HG02798 (cell line): ENCODE measurements around the gene UBE2J1.

Experiments used
- ATAC-seq: cut with Tn5 transposase; IDR thresholded peaks from one replicate; pipeline ENCODE4 v1.9.1; 2021; ENCODE audit warnings: mild to moderate bottlenecking; ENCODE audit not compliant: unreplicated experiment, poor library complexity

The UBE2J1 gene

GRCh38 chr6:89323511-89323971 lies 29.0 kb downstream of the UBE2J1 start:
- no peak for ATAC-seq

DNA sequence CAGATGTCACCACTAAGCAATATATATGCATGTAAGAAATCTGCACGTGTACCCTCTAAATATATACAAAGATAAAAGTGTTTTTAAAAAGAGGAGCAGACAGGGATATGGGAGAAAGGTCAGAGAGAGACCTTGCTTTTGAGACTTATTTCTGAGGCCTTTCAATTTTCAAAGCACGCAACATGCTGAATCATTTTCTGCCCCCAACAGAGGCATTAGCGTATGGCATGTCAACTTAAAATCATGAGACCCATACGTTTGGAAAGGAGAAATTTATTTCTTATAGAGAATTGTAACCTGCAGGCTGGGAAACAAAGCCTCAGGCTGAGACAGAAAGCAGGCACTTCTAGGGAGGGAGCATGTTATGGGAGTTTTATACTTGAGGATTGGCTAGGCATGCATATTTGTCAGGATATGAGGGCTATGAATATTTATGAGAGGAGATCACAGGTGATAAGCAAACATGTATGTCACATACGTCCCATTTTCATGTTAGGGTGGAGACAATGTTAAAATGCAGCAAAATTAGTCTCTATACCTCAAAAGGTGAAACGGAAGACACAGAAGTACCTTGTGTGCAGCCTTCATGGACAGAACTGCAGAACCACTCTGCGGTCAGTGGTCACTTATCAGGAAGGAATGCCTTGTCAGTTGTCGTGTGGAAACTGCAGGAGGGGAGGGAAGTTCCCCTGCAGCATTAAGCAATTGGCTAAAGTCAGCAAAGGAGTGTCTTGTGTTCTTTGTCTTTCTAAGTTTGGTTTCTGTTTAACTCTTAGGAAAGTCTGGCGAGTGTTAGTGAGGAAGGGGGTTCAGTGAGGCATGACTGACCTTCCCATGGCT lies 31.2 kb downstream of the UBE2J1 start:
- ATAC-seq = no peak

DNA sequence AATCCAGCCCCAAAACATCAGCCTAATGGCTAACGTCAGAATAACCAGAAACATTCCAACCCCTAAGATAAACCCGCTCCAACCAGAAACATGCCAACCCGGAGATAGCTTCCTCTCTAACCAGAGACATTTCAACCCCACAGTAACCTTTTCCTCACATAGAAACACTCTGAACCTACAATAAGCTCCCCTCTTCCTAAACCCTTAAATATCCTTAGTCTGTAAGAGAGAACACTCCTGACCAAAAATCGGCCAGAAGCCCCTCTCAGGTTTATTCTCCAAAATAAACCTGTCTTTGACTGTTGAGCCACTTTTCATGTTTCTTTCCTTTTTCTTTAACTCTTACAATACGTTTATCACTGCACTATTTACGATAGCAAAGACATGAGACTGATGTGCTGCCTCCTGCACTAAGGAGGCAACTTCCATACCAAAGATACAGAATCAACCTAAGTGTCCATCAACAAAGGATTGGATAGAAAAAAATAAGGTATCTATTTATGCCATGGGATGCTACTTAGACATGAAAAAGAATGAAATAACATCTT lies 32.4 kb downstream of the UBE2J1 start:
- no peak for ATAC-seq

- ATAC-seq = no peak
Measured at GRCh38 chr6:89317067-89317466, 35.5 kb downstream of the UBE2J1 start.

- no peak for ATAC-seq
Measured at GRCh38 chr6:89315249-89315885, 37.2 kb downstream of the UBE2J1 start, which contains the start of gene GABRR2. TSS of gene GABRR2 (minus strand) at chr6:89315299. CDS start at chr6:89315165, 134 bp downstream.

- ATAC-seq = no peak
Measured at GRCh38 chr6:89314692-89315091, 37.8 kb downstream of the UBE2J1 start.

- ATAC-seq = no peak
Measured at GRCh38 chr6:89313006-89313405, 39.5 kb downstream of the UBE2J1 start.

GRCh38 chr6:89311853-89312531 lies 40.5 kb downstream of the UBE2J1 start:
- ATAC-seq = no peak

GRCh38 chr6:89311530-89311852 lies 41.0 kb downstream of the UBE2J1 start:
- ATAC-seq = no peak

DNA sequence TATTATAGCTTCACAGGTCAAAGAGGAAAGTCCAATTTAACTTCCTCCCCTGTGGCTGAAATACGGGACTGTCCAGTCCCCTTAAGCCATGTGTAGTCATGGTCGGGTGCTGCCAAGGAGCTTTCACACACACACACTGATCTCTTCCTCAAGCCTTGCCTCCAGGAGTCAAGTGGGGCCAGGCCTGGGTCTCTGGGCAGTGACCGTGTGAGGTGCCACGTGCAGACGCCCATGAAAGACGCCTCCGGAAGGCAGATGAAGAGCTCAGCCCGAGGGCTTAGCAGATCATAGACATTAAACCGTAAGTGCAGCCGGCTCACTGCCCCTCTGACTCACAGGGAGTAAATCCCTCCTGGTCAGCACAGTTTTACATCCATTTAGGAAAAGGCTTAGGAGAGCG lies 41.6 kb downstream of the UBE2J1 start:
- no peak for ATAC-seq

DNA sequence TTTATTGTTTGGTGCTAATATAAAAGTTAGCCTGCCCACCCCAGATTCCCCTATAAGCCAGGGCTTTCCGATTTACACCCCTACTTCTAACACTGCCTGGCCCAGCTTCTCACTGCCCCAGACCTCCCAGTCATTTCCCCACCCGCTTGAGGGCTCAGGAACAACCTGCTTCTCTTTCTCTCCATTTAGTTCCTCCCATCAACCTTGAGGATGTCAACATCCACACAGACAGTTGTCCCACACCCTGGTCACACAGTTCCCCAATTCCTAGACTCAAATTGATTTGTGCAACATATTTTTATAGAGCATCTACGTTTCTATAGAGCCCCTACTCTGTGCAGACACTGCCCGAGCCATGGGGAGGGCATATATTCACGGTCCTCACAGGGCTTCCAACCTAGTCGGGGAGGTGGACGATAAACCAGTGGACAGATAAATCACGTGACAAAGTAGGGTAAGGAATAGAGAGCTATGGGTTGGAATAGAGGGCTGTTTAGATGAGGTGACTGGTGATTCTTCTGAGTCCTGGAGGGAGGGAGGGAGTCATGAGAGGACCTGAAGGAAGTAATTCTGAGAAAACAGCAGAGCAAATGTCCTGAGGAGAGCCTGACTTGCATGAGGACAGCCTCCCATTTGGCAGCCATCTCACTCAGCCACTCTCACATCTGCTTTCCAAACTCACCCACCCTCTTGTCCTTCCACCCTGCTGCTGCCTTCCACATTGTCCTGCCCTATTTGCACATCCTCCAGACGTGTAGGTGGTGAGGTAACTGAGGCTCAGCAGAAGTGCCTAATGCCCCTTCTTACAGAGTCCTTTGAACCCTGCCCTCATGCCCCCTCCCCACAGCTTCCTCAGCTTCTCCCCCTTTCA lies 43.8 kb downstream of the UBE2J1 start:
- no peak for ATAC-seq

DNA sequence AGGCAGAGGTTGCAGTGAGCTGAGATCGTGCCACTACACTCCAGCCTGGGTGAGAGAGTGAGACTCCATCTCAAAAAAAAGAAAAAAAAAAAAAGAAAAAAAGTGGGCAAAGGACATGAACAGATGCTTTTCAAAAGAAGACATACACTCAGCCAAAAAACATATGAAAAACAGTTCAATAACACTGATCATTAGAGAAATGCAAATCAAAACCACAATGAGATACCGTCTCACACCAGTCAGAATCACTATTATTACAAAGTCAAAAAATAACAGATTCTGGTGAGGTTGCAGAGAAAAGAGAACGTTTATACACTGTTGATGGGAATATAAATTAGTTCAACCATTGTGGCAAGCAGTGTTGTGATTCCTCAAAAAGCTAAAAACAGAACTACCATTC lies 48.0 kb downstream of the UBE2J1 start:
- ATAC-seq = peak; percentile 65

DNA sequence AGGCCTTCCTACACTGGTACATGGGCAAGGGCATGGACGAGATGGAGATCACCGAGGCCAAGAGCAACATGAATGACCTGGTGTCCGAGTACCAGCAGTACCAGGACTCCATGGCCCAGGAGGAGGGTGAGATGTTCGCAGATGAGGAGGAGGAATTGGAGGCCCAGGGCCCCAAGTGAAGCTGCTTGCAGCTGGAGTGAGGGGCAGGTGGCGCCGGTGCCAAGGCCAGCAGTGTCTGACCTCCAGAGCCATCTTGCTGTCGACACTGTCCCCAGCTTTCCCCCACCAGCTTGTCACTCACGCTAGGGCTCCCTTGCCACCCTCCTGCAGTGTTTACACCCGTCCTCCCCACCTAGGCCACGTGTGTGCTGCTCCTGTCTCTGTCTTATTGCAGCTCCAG lies 49.6 kb downstream of the UBE2J1 start:
- ATAC-seq = no peak

DNA sequence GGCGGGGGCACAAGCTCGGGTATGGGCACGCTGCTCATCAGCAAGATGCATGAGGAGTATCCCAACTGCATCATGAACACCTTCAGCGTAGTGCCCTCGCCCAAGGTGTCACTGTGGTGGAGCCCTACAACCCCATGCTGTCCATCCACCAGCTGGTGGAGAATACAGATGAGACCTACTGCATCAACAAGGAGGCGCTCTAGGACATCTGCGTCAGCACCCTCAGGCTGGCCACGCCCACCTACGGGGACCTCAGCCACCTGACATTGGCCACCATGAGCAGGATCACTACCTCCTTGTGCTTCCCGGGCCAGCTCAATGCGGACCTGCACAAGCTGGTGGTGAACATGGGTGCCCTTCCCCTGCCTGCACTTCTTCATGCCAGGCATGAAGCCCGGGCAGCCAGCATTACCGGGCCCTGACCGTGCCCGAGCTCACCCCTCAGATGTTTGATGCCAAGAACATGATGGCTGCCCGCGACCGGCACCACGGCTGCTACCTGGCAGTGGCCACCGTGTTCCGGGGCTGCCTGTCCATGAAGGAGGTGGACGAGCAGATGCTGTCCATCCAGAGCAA lies 50.2 kb downstream of the UBE2J1 start:
- no peak for ATAC-seq

GRCh38 chr6:89301586-89302194 lies 50.8 kb downstream of the UBE2J1 start:
- ATAC-seq = no peak

DNA sequence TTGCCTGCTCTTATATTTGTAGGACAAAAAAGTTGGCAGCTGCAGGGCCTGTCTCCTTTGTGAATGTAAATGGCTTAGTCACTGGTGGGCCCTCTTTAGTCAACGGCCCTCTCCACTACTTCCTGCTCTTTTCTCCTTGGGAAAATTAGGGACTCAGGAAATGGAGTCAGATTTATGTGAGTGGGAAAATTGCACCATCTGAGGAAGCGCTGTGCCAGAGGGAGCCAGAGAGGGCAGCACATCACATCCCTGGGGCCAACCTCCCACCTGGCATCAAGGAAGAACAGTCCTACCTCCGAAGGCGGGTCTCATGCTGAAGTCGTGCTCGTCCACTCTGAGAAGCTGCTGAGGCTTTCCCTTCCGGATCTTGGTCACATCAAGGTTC lies 53.1 kb downstream of the UBE2J1 start:
- ATAC-seq = no peak

- ATAC-seq = peak; percentile 67
Measured at GRCh38 chr6:89298680-89299465, 53.6 kb downstream of the UBE2J1 start.

DNA sequence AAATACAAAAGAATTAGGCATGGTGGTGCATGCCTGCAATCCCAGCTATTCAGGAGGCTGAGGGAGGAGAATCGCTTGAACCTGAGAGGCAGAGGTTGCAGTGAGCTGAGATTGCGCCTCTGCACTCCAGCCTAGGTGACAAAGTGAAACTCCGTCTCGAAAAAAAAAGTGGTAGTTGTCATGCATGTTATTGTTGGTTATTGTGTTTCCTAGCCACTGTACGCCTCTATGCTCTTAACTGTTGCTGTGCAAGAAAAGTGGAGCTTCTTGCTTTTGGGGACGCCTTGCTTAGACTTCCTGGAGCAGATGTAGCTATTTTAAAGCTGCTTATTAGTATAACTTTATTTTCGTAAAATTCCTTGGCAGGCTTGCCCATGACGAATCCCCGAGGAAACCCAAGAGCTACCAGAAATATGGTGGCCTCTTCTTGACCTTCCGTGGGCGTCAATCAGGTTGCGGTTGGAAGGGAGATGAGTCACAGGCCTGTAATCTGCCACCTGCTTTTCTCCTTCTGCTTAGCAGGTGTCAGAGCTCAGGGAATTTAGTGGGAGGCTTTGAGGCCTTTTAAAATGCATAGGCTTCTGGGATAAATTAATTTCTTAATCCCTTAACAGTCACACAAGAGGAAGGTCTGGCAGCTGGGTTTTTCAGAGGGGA lies 54.7 kb downstream of the UBE2J1 start:
- peak; percentile 90 for ATAC-seq
